Esophagus (tissue), 2 donors: ENCODE data around the gene TIGD3. TPM values are rescaled to one million over a fixed set of nuclear protein-coding genes. Genes with fewer than 3 reads are reported as not detected.
"Not testable (repeated sequence)": the region's sequence is repeated elsewhere in the genome, so short reads cannot be mapped to it uniquely, and the experiment has no call there.

Experiments used
- H3K27ac ChIP-seq, 2 donors: one replicate each; pipeline ENCODE4 v1.5.1; 2013; ENCODE audit warnings: low read depth in 2 of 2, mild to moderate bottlenecking in 2 of 2, inconsistent platforms in 1 of 2, low read length in 1 of 2, moderate library complexity in 1 of 2
- H3K27me3 ChIP-seq, 2 donors: one replicate each; pipeline ENCODE4 v1.6.1; 2013; ENCODE audit warnings: low read length in 2 of 2, control low read depth in 1 of 2, mild to moderate bottlenecking in 1 of 2; ENCODE audit not compliant: insufficient read depth in 2 of 2, control insufficient read depth in 1 of 2
- H3K36me3 ChIP-seq, 2 donors: one replicate each; pipeline ENCODE4 v1.6.1; 2013; ENCODE audit warnings: low read length in 1 of 2; ENCODE audit not compliant: control insufficient read depth in 2 of 2, insufficient read depth in 2 of 2
- H3K4me1 ChIP-seq, 2 donors: one replicate each; pipeline ENCODE4 v1.6.1; 2013; ENCODE audit warnings: low read length in 1 of 2; ENCODE audit not compliant: control insufficient read depth in 2 of 2, insufficient read depth in 2 of 2
- H3K4me3 ChIP-seq, 2 donors: one replicate each; pipeline ENCODE4 v1.5.1; 2013; ENCODE audit warnings: low read length in 2 of 2, mild to moderate bottlenecking in 2 of 2, low read depth in 1 of 2, moderate library complexity in 1 of 2
- H3K9me3 ChIP-seq, 2 donors: one replicate each; pipeline ENCODE4 v1.6.1; 2013; ENCODE audit warnings: mild to moderate bottlenecking in 2 of 2, low read depth in 1 of 2, low read length in 1 of 2, moderate library complexity in 1 of 2; ENCODE audit not compliant: control insufficient read depth in 2 of 2, insufficient read depth in 1 of 2
- WGBS, 2 donors: extraction: QIAGEN DNeasy Blood & Tissue Kit; methylation state at CpG; one replicate each; pipeline ENCODE4 v1.1.7; 2013; 5-methylcytosine and 5-hydroxymethylcytosine counted together
- polyA plus RNA-seq, 2 donors: library from polyadenylated mRNA; stranded (reverse); fragments of 200-250 nt; gene quantifications; one replicate each; pipeline ENCODE4 v1.2.3, GENCODE V29; 2013
- donor health status: healthy with polysubstance abuse.
- donor health status: Bipolar disorder and iron deficiency.

Gene TIGD3
- polyA plus RNA-seq, 2 donors: 0.10 to 0.16 TPM

GRCh38 chr11:65323813-65324212, 30.7 kb upstream of the TIGD3 start:
- Histone ChIP-seq H3K36me3 (peaks cover 0 to 12% of the 10 kb centered on the region in 2 donors), H3K9me3 (no peaks in the 10 kb centered on the region), H3K27ac (peak overlapping the region in 1 of 2 donors; percentile 11), H3K4me1 (peaks cover 0 to 2% of the 10 kb centered on the region in 2 donors), H3K27me3 (no peaks in the 10 kb centered on the region), H3K4me3 (no peak overlapping the region)
- 69% methylated on average over 12 of the region's 12 CpGs for WGBS, 2 donors

- Histone ChIP-seq H3K4me3 (no peak overlapping the region), H3K4me1 (no peaks in the 10 kb centered on the region), H3K27ac (no peak overlapping the region), H3K36me3 (peaks cover 0 to 12% of the 10 kb centered on the region in 2 donors), H3K27me3 (no peaks in the 10 kb centered on the region), H3K9me3 (no peaks in the 10 kb centered on the region)
- 81 to 84% methylated on average over 4 of the region's 4 CpGs for WGBS, 2 donors
Measured at GRCh38 chr11:65325435-65325834, 29.1 kb upstream of the TIGD3 start.

GRCh38 chr11:65327021-65327420, 27.5 kb upstream of the TIGD3 start:
- Histone ChIP-seq H3K36me3 (no peaks in the 10 kb centered on the region), H3K27me3 (no peaks in the 10 kb centered on the region), H3K27ac (no peak overlapping the region), H3K4me3 (no peak overlapping the region), H3K4me1 (no peaks in the 10 kb centered on the region), H3K9me3 (no peaks in the 10 kb centered on the region)
- 83 to 88% methylated on average over 8 of the region's 8 CpGs for WGBS, 2 donors

- H3K27ac ChIP-seq: no peak overlapping the region
- no peaks in the 10 kb centered on the region for H3K27me3 ChIP-seq
- H3K9me3 ChIP-seq: no peaks in the 10 kb centered on the region
- no peaks in the 10 kb centered on the region for H3K4me1 ChIP-seq
- 44 to 47% methylated on average over 2 of the region's 2 CpGs for WGBS, 2 donors
- no peak overlapping the region for H3K4me3 ChIP-seq
- no peaks in the 10 kb centered on the region for H3K36me3 ChIP-seq
Measured at GRCh38 chr11:65329478-65329877, 25.1 kb upstream of the TIGD3 start.

- H3K36me3 ChIP-seq: no peaks in the 10 kb centered on the region
- no peaks in the 10 kb centered on the region for H3K9me3 ChIP-seq
- no peak overlapping the region for H3K4me3 ChIP-seq
- H3K27ac ChIP-seq: no peak overlapping the region
- 7 to 10% methylated on average over 13 of the region's 13 CpGs for WGBS, 2 donors
- no peaks in the 10 kb centered on the region for H3K4me1 ChIP-seq
- H3K27me3 ChIP-seq: no peaks in the 10 kb centered on the region
Measured at GRCh38 chr11:65329944-65330403, 24.6 kb upstream of the TIGD3 start.

- 46 to 69% methylated on average over 7 of the region's 7 CpGs for WGBS, 2 donors
- H3K9me3 ChIP-seq: no peaks in the 10 kb centered on the region
Measured at GRCh38 chr11:65330544-65330943, 24.0 kb upstream of the TIGD3 start.

GRCh38 chr11:65332591-65332990, 22.0 kb upstream of the TIGD3 start:
- H3K9me3 ChIP-seq, H3K27ac ChIP-seq, H3K4me1 ChIP-seq, H3K4me3 ChIP-seq, H3K36me3 ChIP-seq, H3K27me3 ChIP-seq: not testable (repeated sequence)
- WGBS, 2 donors: 92 to 93% methylated on average over 9 of the region's 9 CpGs

More at GRCh38 chr11:65330544-65330943, 24.0 kb upstream of the TIGD3 start:
- Histone ChIP-seq H3K36me3 (no peaks in the 10 kb centered on the region), H3K27me3 (no peaks in the 10 kb centered on the region), H3K27ac (no peak overlapping the region), H3K4me3 (no peak overlapping the region), H3K4me1 (no peaks in the 10 kb centered on the region)

GRCh38 chr11:65334696-65335295, 19.8 kb upstream of the TIGD3 start:
- no peaks in the 10 kb centered on the region for H3K27me3 ChIP-seq
- H3K4me1 ChIP-seq: no peaks in the 10 kb centered on the region
- WGBS, 2 donors: 17% methylated on average over 5 of the region's 5 CpGs
- peak overlapping the region; percentile 69 to 83 for H3K4me3 ChIP-seq
- peaks cover 2 to 5% of the 10 kb centered on the region in 2 donors for H3K36me3 ChIP-seq
- no peaks in the 10 kb centered on the region for H3K9me3 ChIP-seq
- no peak overlapping the region for H3K27ac ChIP-seq

GRCh38 chr11:65338676-65339075, 15.9 kb upstream of the TIGD3 start:
- Histone ChIP-seq H3K4me3 (no peak overlapping the region), H3K36me3 (peaks cover 25 to 33% of the 10 kb centered on the region in 2 donors), H3K4me1 (no peaks in the 10 kb centered on the region), H3K27ac (no peak overlapping the region), H3K9me3 (no peaks in the 10 kb centered on the region), H3K27me3 (no peaks in the 10 kb centered on the region)
- WGBS, 2 donors: 88% methylated on average over 7 of the region's 7 CpGs

- WGBS, 2 donors: 93 to 94% methylated on average over 11 of the region's 11 CpGs
- no peak overlapping the region for H3K27ac ChIP-seq
Measured at GRCh38 chr11:65340226-65340625, 14.3 kb upstream of the TIGD3 start.

More at GRCh38 chr11:65340226-65340625, 14.3 kb upstream of the TIGD3 start:
- Histone ChIP-seq H3K27me3 (no peaks in the 10 kb centered on the region), H3K4me3 (no peak overlapping the region), H3K36me3 (peaks cover 38 to 39% of the 10 kb centered on the region in 2 donors), H3K9me3 (no peaks in the 10 kb centered on the region), H3K4me1 (no peaks in the 10 kb centered on the region)
